Choroid plexus epithelial cell (primary cell): ENCODE results near the gene IGSF9B.

Experiments used
- DNase-seq: peaks from one replicate; pipeline ENCODE4 v3.0.0-alpha.2; 2010; ENCODE audit warnings: low read depth
- H3K4me3 ChIP-seq: 2 replicates; pipeline ENCODE4 v1.5.1; 2011; ENCODE audit warnings: low read depth, mild to moderate bottlenecking, control low read depth, low read length, moderate library complexity
- TF ChIP-seq, protein P1 (sequence below): conservative IDR thresholded peaks from 2 replicates; pipeline ENCODE4 v1.5.1; 2011; ENCODE audit warnings: low read depth, mild to moderate bottlenecking, control low read depth, inconsistent platforms, low read length, moderate library complexity

IGSF9B gene

DNA sequence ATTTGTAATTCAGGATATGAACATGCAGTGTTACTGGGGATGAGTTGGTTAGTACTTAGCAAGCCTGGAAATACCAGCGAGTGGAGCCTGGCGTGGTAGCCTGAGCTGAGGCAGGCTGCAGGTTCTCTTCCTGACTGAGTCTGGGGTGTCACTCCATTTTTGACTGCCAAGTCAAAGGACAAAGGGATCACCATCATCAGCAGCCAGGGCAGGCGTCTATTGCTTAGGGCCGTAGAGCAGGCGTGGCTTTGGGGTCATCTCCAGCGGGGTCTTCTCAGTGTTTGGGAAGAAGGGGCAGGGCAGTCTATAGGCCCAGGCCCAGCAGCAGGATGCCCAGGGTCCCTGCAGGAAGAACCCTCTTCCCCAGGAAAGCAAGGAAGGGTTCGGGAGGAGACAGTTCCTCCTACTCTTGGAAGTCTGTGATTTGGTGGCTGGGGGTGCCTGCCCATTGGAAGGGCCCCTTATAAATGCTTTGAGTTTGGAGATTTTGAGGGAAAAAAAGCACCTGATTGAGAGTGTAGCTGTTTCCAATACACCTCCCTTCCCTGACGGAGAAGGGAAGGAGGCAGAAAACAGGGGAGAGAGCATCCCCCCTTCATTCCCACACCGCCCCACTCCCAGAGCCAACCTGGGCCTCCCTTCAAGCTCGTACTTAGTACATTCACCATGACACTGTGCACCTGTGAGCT is 60.0 kb downstream of the IGSF9B start:
- no peak overlapping the region for H3K4me3 ChIP-seq
- TF ChIP-seq, protein P1, sequence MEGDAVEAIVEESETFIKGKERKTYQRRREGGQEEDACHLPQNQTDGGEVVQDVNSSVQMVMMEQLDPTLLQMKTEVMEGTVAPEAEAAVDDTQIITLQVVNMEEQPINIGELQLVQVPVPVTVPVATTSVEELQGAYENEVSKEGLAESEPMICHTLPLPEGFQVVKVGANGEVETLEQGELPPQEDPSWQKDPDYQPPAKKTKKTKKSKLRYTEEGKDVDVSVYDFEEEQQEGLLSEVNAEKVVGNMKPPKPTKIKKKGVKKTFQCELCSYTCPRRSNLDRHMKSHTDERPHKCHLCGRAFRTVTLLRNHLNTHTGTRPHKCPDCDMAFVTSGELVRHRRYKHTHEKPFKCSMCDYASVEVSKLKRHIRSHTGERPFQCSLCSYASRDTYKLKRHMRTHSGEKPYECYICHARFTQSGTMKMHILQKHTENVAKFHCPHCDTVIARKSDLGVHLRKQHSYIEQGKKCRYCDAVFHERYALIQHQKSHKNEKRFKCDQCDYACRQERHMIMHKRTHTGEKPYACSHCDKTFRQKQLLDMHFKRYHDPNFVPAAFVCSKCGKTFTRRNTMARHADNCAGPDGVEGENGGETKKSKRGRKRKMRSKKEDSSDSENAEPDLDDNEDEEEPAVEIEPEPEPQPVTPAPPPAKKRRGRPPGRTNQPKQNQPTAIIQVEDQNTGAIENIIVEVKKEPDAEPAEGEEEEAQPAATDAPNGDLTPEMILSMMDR: no peak
- no peak for DNase-seq

DNA sequence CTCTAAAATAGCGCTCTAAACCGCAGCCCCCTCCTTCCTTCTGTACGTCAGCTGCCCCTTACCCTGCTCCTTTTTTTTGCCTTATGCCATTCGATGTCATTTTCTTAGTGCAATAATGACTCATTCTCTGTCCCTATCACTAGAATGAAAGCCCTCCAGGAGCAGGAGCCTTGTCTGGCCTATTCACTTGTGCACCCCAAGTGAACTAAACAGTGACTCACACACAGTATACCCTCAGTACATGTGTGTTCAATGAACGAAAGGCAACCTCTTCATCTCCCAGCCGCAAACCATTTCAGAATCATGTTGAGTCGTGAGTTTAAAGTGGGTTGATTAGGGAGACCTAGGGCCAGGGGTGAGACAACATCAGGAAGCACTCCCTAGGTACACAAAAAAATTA is 60.7 kb downstream of the IGSF9B start:
- H3K4me3 ChIP-seq: no peak overlapping the region
- TF ChIP-seq, protein P1: no peak
- DNase-seq: no peak

DNA sequence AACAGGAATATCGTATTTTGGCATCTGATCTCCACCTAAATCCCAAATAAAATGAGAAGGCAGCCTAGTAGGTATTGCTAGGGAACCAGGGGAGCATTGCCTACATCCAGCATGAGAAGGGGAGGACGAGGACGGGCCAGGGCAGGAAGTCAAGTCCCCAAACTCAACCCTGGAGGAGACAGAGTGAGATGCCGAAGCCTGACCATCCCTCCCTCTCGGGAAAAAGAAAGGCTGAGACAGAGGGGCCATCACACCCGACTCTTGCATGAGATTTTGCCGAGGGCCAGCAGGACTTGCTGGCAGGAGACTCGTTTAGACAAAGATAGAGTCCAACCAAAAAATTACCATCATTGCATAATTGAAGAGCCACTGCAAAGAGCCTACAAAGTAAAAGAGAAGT is 61.2 kb downstream of the IGSF9B start:
- H3K4me3 ChIP-seq: no peak overlapping the region
- no peak for DNase-seq

DNA sequence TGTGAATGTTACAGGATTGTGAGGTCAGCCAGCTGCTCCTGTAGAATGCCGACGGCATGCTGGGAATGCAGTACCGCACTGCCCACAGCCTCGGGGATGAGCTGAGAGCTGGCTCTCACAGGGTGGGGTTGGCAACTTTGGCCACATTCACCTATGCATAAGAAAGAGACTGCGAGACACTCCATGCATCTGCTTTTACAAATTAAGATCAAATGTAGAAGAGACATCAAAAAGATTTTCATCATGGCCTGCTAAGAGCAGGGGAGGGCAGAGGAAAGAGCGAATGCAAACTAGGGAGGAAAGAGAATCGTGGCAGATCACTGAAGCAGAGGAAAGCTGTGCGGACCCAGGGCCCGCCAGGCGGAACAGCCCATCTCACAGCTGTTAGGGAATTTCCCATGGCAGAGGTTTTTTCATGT is 61.7 kb downstream of the IGSF9B start:
- no peak for DNase-seq
- TF ChIP-seq, protein P1: no peak
- H3K4me3 ChIP-seq: no peak overlapping the region

More for the DNA sequence above, 61.2 kb downstream of the IGSF9B start:
- TF ChIP-seq, protein P1: no peak

DNA sequence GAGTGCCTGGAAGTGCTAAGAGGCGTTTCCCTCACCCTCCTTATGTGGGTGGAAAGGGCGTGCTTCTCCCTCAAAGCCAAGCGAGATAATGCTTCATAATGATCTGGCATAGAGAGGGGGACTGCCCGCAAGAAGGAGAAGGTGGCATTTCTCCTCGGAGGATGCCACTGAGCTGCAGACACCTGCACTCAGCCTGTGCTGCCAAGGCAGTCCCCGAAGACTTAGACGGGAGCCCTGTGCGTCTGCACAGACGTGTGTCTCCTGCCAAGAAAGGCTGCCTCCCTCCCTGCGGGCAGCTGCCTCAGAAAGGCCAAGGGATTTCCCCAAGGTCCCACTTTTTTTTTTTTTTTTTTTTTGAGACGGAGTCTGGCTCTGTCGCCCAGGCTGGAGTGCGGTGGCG is 63.4 kb downstream of the IGSF9B start:
- H3K4me3 ChIP-seq: no peak overlapping the region
- no peak for DNase-seq
- TF ChIP-seq, protein P1: no peak

DNA sequence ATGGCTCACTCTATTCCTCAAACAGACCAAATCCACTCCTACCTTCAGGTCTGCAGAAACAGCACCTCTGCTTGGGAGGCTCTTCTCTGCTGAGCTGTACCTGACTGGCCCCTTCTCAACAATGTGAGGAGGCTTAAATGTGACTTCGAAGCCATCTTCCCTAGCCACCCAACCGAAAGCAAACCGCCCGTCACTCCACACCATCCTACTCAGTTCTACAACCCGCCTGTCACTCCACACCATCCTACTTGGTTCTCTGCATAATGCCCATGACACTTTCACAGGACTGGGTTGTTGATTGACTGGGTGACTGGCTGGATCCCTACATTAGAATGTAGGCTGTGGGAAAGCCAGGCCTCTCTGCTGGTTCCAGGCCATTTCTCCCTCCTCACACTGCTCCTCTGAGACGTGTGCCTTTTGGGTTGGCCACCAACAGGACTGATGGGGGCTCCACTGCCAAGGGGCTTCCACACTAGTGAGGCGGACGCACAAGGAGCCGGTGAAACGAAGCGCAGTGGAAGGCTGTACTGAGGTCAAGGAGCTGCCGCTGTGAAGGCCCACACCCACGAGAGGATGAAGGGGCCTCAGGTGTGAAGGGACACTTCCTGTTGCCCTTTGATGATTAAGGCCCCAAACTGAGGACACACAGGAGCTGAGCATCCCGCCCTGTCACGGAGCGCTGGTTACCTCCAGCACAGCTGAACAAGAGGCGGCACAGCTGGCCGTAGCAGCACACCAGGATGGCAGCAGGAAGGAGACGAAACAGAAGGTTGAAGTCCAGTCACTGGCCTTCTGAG is 64.0 kb downstream of the IGSF9B start:
- TF ChIP-seq, protein P1: no peak
- no peak overlapping the region for H3K4me3 ChIP-seq
- no peak for DNase-seq
